Activated CD8-positive, alpha-beta memory T cell treated with anti-CD3 and anti-CD28 coated beads, Interleukin-2, amount 50 U/mL, for 1 hour (primary cell): ENCODE results near the gene PTX4.

Source experiments
- DNase-seq: peaks from one replicate; pipeline ENCODE4 v3.0.0-alpha.2; 2020; ENCODE audit errors: extremely low read depth

PTX4 gene

DNA sequence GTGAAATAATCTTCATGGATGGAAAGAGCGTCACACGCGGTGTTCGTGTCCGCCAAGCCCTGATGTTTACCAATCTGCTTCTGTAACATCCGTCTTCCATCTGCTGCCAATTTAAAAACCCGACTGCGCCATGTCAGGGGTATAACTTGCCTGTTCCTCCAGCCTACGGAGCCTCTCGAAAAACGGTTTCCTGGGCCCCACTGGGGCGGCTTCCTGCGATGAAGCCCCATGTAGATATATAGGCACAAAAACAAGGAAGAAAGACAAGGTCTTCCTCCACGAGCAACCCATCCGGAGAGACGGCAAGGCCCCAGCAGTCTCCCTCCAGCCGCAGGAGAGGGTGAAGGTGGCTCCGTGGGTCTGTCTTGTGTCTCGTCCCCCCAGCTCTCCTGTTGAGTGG, at the start of gene PTX4:
Gene PTX4 (minus strand): TSS at position 326 of the 400 bp plus-strand sequence. CDS start 35 bp downstream, at position 291.
- DNase-seq, result no peak

DNA sequence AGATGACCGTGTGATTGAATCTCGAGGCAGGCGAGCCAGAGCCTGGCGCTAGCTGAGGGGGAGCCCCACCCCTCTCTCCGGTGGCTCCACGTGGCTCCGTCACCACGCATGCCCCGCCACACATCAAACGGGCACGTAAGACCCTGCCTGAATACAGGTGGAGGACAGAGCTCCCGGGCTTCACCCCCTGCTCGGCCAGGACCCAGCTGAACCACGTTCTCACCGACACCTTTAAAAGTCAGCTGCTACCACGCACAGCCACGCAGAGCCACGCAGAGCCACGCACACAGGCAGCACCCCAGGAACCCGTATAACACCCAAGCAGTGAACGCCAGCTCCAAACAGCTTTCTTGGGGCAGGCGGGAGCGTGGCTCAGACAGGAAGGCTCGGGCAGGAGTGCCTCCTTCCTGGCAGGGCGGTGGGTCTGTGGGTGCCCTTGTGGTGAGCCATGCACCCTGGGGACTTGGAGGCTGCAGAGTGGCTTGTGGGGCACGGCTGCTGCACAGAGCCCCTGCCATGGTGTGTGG, 49.1 kb upstream of the PTX4 start:
- DNase-seq, result no peak

DNA sequence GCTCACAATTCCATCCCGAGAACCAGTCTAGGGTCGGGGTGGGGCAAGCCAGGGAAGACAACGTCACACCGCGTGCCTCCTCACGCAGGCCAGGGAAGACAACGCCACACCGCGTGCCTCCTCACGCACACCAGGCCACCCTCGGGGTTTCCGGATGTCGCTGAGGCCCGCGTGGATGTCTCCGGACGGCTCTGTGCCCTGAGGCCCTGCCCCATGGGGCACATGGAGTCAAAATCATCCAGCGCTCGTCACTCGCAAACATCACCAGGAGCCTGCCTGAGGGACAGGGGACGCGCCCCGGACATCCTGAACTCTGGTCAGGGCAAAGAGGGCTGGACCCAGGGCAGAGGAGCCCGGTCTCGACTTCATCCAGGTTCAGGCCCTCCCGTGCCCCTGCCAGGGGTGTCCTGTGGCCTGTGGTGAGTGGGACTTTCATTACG, 48.4 kb upstream of the PTX4 start:
- no peak for DNase-seq

GRCh38 chr16:1536601-1537000, 47.9 kb upstream of the PTX4 start:
- DNase-seq, result no peak

GRCh38 chr16:1535391-1536291, 46.9 kb upstream of the PTX4 start:
- DNase-seq, result no peak

DNA sequence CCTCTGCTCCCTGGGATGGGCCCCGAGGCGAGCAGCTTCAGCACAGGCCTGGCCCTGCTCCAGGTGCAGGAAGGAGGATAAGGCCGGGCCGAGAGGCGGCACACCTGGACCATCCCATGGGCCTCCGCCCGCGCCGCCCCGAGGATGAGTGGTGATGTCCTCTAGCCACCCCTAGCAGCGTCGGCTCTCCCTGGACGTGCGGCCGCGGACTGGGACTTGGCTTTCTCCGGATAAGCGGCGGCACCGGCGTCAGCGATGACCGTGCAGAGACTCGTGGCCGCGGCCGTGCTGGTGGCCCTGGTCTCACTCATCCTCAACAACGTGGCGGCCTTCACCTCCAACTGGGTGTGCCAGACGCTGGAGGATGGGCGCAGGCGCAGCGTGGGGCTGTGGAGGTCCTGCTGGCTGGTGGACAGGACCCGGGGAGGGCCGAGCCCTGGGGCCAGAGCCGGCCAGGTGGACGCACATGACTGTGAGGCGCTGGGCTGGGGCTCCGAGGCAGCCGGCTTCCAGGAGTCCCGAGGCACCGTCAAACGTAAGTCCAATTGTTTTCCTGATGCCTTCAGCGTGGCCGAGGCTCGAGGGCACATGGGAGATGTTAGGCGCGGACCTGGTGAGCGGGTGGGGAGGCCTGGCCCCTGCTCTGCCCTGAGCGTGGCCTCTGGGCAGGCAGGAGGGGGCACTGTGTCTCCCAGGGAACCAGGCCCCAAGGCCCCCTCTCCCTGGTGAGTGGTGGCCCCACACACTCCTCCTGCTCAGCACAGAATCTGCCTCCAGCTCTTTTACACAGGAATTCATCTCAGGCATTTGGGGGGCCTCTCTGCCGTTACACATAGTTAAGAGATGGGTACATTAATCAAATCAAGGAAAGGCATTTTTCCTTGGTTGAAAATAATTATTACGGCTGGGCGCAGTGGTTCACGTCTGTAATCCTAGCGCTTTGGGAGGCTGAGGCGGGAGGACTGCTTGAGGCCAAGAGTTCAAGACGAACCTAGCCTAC, 45.6 kb upstream of the PTX4 start:
- DNase-seq, result no peak

GRCh38 chr16:1533443-1533951, 44.8 kb upstream of the PTX4 start, which contains the start of gene TMEM204:
Gene TMEM204 (plus strand): TSS chr16:1533666. CDS start chr16:1534276, 610 bp downstream.
- no peak for DNase-seq

DNA sequence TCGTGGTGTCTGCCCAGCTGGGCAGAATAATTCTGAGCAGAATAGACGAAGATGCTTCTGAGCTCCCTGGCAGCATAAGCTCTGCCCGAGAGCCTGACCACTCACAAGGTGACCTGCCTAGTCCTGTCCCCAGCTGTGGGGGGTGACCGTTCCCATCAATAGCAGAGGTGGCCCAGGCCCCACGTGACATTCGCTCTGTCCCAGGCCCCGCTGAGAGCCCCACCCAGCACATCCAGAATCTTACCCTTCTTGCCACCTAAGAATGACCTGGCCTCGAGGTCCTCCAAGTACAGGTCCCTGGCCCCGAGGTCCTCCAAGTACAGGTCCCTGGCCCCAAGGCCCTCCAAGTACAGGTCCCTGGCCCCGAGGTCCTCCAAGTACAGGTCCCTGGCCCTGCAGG, 44.0 kb upstream of the PTX4 start:
- no peak for DNase-seq

DNA sequence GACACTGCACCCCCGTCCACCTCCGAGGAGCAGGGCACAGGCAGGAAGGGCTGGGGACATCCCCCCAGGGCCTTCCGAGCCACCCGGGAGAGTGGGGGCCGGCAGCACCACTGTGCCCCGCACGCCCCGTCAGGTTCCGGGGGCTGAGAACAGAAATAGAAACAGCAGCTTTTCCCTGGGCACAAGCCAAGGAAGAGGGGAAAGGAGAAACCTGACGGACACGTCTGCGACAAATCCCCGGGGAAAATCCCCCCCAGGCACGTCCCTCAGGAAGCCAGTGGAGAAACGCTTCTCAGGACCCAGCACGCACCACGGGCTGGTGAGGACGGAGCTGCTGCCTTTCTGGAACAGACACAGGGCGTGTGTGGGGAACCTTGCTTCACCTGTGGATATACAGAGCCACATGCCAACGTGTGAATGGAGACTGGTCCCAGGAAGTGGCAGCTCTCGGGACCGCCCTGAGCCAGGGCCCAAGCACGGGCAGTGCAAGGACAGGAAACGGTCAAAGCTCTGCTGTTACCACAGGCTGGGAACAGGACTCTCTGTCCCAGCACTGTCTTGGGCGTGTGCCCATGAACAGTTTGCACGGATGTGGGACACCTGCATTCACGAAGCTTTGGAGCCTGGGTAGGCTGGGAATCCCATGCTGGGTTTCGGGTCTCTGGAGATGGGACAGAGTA, 43.5 kb upstream of the PTX4 start:
- DNase-seq, result no peak

- no peak for DNase-seq
Measured at GRCh38 chr16:1531638-1531910, 42.8 kb upstream of the PTX4 start.

DNA sequence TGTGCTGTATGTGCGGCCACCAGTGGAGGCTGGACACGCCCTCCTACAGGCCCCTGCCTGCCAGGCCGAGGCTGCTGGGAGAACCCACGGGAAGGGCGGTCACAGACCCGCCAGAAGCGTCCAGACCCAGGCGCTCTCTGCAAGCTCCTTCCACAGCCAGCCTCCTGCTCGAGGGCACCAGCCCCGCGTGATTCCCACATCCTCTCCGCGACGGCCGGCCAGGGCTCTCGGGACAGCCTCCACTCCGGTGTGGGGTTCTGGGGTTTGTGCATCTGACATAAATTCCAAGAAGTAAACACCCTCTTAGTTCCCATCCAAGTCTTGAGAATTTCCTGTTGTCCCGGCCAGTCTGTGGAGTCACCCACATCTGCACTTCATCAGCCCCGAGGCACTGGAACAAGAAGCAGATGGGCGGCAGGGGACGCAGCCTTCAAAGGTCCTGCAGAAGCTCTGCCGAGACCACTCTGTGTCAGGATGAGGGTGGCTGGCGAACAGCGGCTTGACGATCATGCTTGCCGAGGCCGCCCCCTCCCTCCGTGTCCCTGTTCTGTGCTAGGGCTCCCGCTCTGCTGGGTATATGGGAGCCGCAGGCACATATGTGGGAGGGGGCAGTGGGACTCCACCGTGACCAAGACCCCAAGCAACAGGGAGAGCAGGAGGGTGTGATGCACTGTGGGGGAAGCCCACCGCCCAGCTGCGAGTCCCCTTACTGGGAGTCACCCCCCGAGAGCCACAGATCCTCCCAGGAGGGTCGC, 42.3 kb upstream of the PTX4 start:
- no peak for DNase-seq

DNA sequence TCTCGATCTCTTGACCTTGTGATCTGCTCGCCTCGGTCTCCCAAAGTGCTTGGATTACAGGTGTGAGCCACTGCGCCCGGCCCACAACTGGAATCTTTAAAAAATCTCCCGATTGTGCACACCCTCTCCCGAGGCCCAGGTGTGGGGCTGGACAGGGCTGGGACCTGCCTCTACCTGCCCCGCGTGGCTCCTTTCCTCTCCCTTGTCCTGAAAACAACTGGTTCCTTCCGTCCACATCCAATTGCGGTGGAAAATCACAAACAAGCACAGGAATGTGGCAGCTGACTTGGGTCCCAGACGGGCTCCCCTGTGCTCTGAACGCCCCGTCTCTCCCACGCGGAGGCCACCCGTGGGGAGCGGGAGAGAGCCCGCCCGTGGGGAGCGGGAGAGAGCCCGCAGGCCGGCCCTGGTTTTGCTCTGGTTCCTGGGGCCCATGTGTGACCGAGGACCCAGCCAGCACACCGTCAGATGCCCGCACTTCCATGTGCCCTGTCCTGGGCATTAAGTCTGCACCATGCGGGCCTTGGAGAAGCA, 41.7 kb upstream of the PTX4 start:
- no peak for DNase-seq

DNA sequence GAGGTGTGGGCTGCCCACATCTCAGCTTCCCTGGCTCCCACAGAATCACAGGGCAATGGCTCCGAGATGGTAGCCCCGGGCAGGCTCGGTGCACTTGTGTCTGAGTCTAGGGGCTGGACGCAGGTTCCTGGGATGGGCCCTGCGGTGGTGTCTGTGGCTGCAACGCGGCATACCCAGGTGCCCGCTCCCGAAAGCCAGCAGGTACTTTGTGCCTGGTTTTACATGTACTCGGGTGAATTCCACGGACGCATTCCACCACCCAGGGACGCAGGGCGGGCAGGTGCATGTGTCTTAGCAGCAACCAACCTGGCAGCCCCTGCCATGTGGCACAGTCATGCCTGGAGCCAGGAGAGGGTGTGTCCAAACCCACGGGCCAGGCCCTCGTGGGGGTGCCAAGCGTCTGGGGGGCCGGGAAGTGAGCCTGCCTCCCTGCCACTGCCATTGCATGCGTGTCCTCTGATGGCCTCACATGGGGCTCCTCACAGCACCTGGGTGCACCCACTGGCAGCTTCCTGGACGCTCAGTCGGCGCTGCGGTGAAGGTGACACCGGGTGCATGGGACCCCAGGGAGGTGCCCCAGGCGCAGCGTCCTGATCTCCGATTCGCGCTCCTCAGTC, 40.3 kb upstream of the PTX4 start:
- no peak for DNase-seq

DNA sequence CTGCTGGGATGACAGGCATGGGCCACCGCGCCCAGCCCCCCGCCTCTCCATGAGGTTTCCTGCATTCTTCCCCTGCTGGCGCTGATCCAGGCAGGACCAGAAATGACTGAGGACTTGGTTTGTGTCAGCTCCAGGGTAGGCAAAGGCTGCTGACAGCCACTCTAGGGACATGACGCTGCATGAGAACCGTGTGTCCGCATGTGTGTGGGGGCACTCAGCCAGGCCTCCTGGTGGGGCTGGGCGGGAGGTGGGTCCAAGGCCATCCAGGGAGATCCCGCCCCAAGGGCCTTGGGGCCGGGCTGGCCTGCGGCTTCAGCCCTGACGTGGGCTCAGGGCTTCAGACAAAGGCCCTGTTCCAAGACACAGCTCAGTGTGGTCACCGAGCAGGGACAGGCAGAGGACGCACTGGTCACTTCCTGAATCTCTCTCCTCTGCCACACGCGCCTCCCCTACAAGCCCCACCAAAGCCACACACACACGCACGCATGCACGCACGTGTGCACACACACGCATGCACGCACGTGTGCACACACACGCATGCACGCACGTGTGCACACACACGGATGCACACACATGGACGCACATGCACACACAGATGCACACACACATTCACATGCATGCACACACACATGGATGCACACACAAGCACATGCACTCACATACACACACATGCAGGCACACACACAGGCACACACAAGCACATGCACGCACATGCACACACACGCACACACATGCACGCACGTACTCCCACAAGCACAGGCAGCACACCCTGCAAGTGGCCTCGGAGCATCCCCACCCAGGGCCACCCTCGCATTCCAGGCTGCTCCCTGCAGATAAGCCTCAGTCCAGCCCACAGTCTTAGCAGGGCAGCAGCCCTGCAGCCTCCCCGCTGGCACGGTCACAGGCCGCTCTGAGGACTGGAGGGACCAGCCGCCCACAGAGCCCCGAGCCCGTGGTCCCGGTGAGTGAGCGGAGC, 39.4 kb upstream of the PTX4 start:
- no peak for DNase-seq

DNA sequence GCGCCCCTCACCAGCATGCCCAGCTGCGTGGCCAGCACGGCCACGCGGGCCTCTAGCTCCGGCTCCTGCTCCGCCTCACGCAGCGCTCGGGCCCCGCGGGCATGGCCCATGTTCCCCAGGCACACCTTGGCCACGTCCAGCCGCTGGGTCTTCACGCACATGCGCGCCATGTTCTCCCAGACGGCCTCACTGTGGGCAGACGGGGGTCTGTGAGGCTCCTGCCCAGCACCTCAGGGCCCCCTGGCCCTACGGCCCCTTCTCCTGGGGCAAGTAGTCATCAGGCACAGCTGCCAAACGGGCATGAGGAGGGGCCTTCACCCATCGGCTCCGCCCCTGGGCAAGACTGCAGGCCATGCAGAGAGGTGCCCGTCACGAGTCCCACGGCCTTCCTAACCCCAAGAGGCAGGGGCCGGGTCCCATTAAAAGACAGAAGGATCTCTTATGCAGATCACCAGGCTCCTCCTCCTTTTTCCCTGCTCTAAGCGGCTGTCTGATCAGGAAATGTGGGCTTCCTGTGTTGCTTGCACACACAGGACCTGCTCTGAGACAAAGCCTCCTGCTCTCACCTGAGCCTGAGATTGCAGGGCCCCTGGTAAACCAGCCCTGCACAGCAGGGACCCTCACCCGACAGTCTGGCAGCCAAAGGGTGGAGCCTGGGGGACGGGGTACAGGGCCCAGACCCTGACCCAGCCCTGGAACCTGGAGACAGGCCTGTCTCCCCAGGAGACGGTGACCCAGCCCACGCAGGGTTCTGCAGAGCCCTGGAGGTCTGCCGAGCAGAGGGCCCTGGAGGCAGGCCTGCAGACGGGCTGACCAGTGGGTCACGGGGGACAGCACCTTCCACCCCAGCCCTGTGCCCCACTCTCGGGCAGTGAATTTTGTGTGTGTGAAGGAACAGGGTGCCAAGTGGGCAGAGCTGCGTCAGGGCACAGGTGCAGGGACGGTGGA, 38.1 kb upstream of the PTX4 start:
- no peak for DNase-seq

- DNase-seq, result no peak
Measured at GRCh38 chr16:1525871-1526607, 37.3 kb upstream of the PTX4 start.

DNA sequence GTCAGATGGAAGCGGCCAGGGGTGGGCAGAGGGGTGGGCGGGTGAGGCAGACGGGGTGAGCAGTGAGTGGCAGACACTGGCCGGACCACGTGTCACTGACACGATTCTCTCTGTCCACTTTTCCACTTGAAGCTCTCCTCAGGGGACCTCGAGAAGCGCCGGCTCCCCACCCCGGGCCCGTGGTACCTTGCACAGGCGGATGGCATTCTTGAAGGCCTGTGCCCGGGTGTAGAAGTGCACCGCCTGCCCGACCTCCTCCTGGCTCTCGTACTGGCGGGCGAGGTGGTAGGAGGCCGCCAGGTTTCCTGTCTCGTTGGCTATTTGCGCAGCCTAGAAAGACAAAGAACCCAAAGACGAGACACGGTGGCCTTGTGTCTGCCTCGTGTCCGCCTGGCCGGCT, 35.6 kb upstream of the PTX4 start:
- DNase-seq, result no peak
